Mesothelial cell of epicardium (in vitro differentiated cells): ENCODE results near the gene SLC44A3. TPM values are rescaled to one million over a fixed set of nuclear protein-coding genes. Genes with fewer than 3 reads are reported as not detected.

Experiments used
- DNase-seq, 2 experiments: peaks; one replicate each; pipeline ENCODE4 v3.0.0; 2021; ENCODE audit warnings: low spot score in 2 of 2; ENCODE audit not compliant: unreplicated experiment in 2 of 2
- H3K27ac Mint-ChIP-seq: 2 replicates; pipeline ENCODE4 v1.8.0; 2021; ENCODE audit warnings: mixed read lengths
- H3K27me3 Mint-ChIP-seq: 2 replicates; pipeline ENCODE4 v1.8.0; 2021; ENCODE audit warnings: low read depth, mixed read lengths
- H3K36me3 Mint-ChIP-seq: 2 replicates; pipeline ENCODE4 v1.8.0; 2021; ENCODE audit warnings: mixed read lengths
- H3K4me1 Mint-ChIP-seq: 2 replicates; pipeline ENCODE4 v1.8.0; 2021; ENCODE audit warnings: mixed read lengths
- H3K4me3 Mint-ChIP-seq: 2 replicates; pipeline ENCODE4 v1.8.0; 2021; ENCODE audit warnings: mild to moderate bottlenecking, moderate library complexity, mixed read lengths
- H3K9me3 Mint-ChIP-seq: 2 replicates; pipeline ENCODE4 v1.8.0; 2021; ENCODE audit warnings: mixed read lengths
- CTCF ChIP-seq: fragments of 200-600 bp; sonication (generic); IDR thresholded peaks from one replicate; pipeline ENCODE4 v1.5.0; 2021; ENCODE audit warnings: antibody characterized with exemption; ENCODE audit not compliant: unreplicated experiment
- total RNA-seq: library from RNA; stranded (reverse); gene quantifications from 3 replicates; pipeline ENCODE4 v1.2.1, GENCODE V29; 2021

SLC44A3 gene
- total RNA-seq, 1 donor from 2014 or later, result 9.2 TPM

GRCh38 chr1:94787691-94788090 is 32.5 kb upstream of the SLC44A3 start:
- no peak for DNase-seq
- no peak for TF ChIP-seq CTCF
- H3K27me3 Mint-ChIP-seq, result no peaks in the 10 kb centered on the region
- peaks cover 11% of the 10 kb centered on the region for H3K9me3 Mint-ChIP-seq
- peak overlapping the region; percentile 45 for H3K27ac Mint-ChIP-seq
- peaks cover 2% of the 10 kb centered on the region for H3K36me3 Mint-ChIP-seq
- no peak overlapping the region for H3K4me3 Mint-ChIP-seq
- peaks cover 36% of the 10 kb centered on the region for H3K4me1 Mint-ChIP-seq

GRCh38 chr1:94790246-94790645 is 29.9 kb upstream of the SLC44A3 start:
- Mint-ChIP-seq H3K27ac (no peak overlapping the region), H3K9me3 (peaks cover 11% of the 10 kb centered on the region), H3K4me3 (no peak overlapping the region), H3K36me3 (peaks cover 2% of the 10 kb centered on the region), H3K4me1 (peaks cover 27% of the 10 kb centered on the region), H3K27me3 (no peaks in the 10 kb centered on the region)
- DNase-seq, result no peak
- TF ChIP-seq CTCF, result no peak

GRCh38 chr1:94790670-94791069 is 29.5 kb upstream of the SLC44A3 start:
- Mint-ChIP-seq H3K27me3 (no peaks in the 10 kb centered on the region), H3K4me1 (peaks cover 27% of the 10 kb centered on the region), H3K4me3 (no peak overlapping the region), H3K9me3 (peaks cover 11% of the 10 kb centered on the region), H3K36me3 (peaks cover 2% of the 10 kb centered on the region), H3K27ac (no peak overlapping the region)
- no peak for DNase-seq
- no peak for TF ChIP-seq CTCF

GRCh38 chr1:94792473-94793295 is 27.5 kb upstream of the SLC44A3 start:
- no peak overlapping the region for H3K4me3 Mint-ChIP-seq
- peaks cover 30% of the 10 kb centered on the region for H3K4me1 Mint-ChIP-seq
- no peak for TF ChIP-seq CTCF
- no peak for DNase-seq
- no peaks in the 10 kb centered on the region for H3K27me3 Mint-ChIP-seq
- H3K36me3 Mint-ChIP-seq, result peaks cover 2% of the 10 kb centered on the region
- H3K27ac Mint-ChIP-seq, result peak overlapping the region; percentile 86
- H3K9me3 Mint-ChIP-seq, result peaks cover 11% of the 10 kb centered on the region

- H3K27me3 Mint-ChIP-seq, result no peaks in the 10 kb centered on the region
- DNase-seq, result no peak
- peaks cover 11% of the 10 kb centered on the region for H3K9me3 Mint-ChIP-seq
- peak overlapping the region; percentile 86 for H3K27ac Mint-ChIP-seq
- no peak for TF ChIP-seq CTCF
- peaks cover 2% of the 10 kb centered on the region for H3K36me3 Mint-ChIP-seq
- H3K4me3 Mint-ChIP-seq, result no peak overlapping the region
- peaks cover 32% of the 10 kb centered on the region for H3K4me1 Mint-ChIP-seq
Measured at GRCh38 chr1:94793296-94793656, 26.9 kb upstream of the SLC44A3 start.

- no peak for TF ChIP-seq CTCF
- H3K4me1 Mint-ChIP-seq, result peaks cover 39% of the 10 kb centered on the region
- no peaks in the 10 kb centered on the region for H3K9me3 Mint-ChIP-seq
- H3K27ac Mint-ChIP-seq, result no peak overlapping the region
- H3K36me3 Mint-ChIP-seq, result no peaks in the 10 kb centered on the region
- no peak overlapping the region for H3K4me3 Mint-ChIP-seq
- no peaks in the 10 kb centered on the region for H3K27me3 Mint-ChIP-seq
- DNase-seq, result no peak
Measured at GRCh38 chr1:94795434-94795833, 24.7 kb upstream of the SLC44A3 start.
